BLaER1 (cell line): Measurements from ENCODE around the gene FBXO3.
"Not testable (repeated sequence)": the region's sequence is repeated elsewhere in the genome, so short reads cannot be mapped to it uniquely, and the experiment has no call there.

Experiments
- H3K27ac ChIP-seq: shearing (Covaris generic); formaldehyde crosslinking; 2 replicates; pipeline ENCODE4 v1.8.1; 2022
- H3K27me3 ChIP-seq: shearing (Covaris generic); formaldehyde crosslinking; 2 replicates; pipeline ENCODE4 v1.8.1; 2022
- H3K36me3 ChIP-seq: shearing (Covaris generic); formaldehyde crosslinking; 2 replicates; pipeline ENCODE4 v1.8.1; 2022
- H3K4me1 ChIP-seq: shearing (Covaris generic); formaldehyde crosslinking; 2 replicates; pipeline ENCODE4 v1.8.1; 2022
- H3K4me2 ChIP-seq: shearing (Covaris generic); formaldehyde crosslinking; 2 replicates; pipeline ENCODE4 v1.8.1; 2022
- H3K4me3 ChIP-seq: shearing (Covaris generic); formaldehyde crosslinking; 2 replicates; pipeline ENCODE4 v1.8.1; 2022
- H3K9ac ChIP-seq: shearing (Covaris generic); formaldehyde crosslinking; 2 replicates; pipeline ENCODE4 v1.8.1; 2022
- H3K9me3 ChIP-seq: shearing (Covaris generic); formaldehyde crosslinking; 2 replicates; pipeline ENCODE4 v1.8.1; 2022
- H4K20me1 ChIP-seq: shearing (Covaris generic); formaldehyde crosslinking; 2 replicates; pipeline ENCODE4 v1.8.1; 2022
- Cebpa-rat ChIP-seq: shearing (Covaris generic); IDR thresholded peaks from 2 replicates; pipeline ENCODE4 v1.8.1; 2022

The FBXO3 gene

DNA sequence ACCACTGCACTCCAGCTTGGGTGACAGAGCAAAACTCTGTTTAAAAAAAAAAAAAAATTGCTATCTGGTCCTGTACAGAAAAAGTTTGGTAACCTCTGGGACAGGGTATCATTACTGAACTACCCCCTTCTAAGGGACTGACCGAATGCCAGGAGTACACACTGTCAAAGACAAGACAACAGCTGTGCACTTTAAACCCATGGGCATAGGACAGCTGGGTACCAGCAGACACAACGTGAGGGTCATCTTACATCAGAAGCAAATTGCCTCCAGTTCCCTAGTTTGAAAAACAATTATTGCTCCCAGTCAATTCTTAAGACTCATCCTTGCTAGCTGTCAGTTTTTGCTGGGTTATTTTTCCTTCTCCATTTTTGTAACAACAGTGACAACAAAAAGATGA is 55.9 kb downstream of the FBXO3 start:
- H3K9ac ChIP-seq, result no peak overlapping the region
- H3K27me3 ChIP-seq, result no peaks in the 10 kb centered on the region
- peaks cover 9% of the 10 kb centered on the region for H3K4me1 ChIP-seq
- H3K4me3 ChIP-seq, result no peak overlapping the region
- no peak overlapping the region for H3K4me2 ChIP-seq
- H3K36me3 ChIP-seq, result peaks cover 89% of the 10 kb centered on the region
- no peaks in the 10 kb centered on the region for H3K9me3 ChIP-seq
- TF ChIP-seq Cebpa-rat, result no peak
- peaks cover 63% of the 10 kb centered on the region for H4K20me1 ChIP-seq
- H3K27ac ChIP-seq, result no peak overlapping the region

DNA sequence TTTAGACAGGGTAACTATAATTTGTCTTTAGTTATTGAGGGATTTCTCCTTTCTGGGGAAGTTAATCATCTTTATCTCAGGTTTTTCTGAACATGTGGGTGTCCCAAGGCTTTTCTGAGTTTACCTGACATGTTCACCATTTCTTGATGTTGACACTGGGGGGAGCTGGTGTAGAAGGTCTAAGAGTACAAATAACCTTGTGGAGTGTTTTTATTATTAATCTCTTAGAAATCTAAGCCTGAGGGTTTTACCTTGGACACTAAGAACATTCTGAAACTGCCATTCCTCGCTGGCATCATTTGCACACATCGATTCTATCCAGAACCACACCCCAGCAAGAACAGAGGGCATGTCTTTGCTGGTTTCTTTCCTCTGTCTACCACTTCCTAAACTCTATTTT is 58.1 kb downstream of the FBXO3 start:
- H3K4me2 ChIP-seq, result no peak overlapping the region
- peaks cover 88% of the 10 kb centered on the region for H3K36me3 ChIP-seq
- no peaks in the 10 kb centered on the region for H3K9me3 ChIP-seq
- H3K27ac ChIP-seq, result no peak overlapping the region
- no peaks in the 10 kb centered on the region for H3K27me3 ChIP-seq
- TF ChIP-seq Cebpa-rat, result no peak
- no peaks in the 10 kb centered on the region for H3K4me1 ChIP-seq
- H4K20me1 ChIP-seq, result peaks cover 49% of the 10 kb centered on the region
- no peak overlapping the region for H3K9ac ChIP-seq
- H3K4me3 ChIP-seq, result no peak overlapping the region

DNA sequence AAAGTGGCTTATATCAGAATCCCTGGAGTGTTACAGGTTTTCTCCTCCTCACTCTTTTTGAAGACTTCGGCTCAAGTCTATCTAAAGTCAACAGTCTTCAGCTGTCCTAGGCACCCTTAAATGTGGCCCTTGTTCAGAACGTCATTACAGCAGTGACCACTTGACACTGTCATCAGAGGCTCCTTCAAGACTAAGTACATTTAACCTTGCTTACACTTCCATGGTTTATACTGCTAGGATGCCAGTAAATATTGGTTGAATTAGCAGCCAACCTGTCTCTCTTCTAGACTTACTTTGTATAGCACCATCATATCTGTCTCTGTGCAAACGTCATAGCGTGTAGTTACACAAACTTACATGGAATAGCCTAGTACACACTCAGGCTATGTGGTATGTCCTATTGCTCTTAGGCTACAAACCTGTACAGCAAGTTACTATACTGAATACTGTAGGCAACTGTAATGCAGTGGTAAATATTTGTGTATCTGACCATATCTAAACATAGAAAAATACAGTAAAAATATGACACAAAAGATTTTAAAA is 60.4 kb downstream of the FBXO3 start:
- Histone ChIP-seq H4K20me1 (peaks cover 38% of the 10 kb centered on the region), H3K4me3 (no peak overlapping the region), H3K27me3 (no peaks in the 10 kb centered on the region), H3K36me3 (peaks cover 84% of the 10 kb centered on the region), H3K9me3 (no peaks in the 10 kb centered on the region), H3K9ac (no peak overlapping the region), H3K27ac (no peak overlapping the region), H3K4me1 (no peaks in the 10 kb centered on the region), H3K4me2 (no peak overlapping the region)
- no peak for TF ChIP-seq Cebpa-rat

DNA sequence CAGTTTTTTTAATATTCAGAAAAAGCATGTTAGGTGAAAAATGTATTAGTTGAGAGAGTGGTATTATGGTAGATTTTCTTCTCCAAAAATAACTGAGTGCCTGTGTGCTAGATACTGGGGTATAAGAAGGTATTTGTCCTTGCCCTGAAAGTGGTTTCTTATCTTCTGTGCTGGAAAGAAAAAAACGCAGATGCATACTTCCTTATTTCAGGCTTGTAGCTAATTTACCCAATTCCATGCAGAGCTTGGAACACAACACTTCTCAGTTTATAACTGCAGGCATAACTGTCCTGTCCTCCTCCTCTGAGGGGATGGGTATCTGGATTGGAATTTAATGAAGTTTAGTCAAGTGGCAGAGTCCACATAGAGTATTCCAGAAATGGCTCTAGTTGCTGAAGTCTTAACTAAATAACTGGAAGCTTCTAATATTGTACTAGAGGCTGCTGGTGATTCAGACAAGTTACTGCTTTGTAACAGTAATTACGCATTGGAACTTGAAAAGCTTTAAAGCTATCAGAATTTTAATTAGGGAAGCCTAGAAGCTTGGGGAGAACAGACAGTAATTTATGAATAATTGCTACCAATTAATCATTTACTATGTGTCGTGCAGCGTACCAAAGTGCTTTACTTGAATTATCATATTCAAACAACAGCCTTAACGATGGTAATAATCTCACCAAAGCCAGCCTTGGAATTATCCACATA is 61.0 kb downstream of the FBXO3 start:
- H3K9me3 ChIP-seq, result no peaks in the 10 kb centered on the region
- peaks cover 83% of the 10 kb centered on the region for H3K36me3 ChIP-seq
- H3K4me2 ChIP-seq, result no peak overlapping the region
- H3K27me3 ChIP-seq, result no peaks in the 10 kb centered on the region
- no peak overlapping the region for H3K4me3 ChIP-seq
- no peaks in the 10 kb centered on the region for H3K4me1 ChIP-seq
- H3K27ac ChIP-seq, result no peak overlapping the region
- H4K20me1 ChIP-seq, result peaks cover 33% of the 10 kb centered on the region
- no peak overlapping the region for H3K9ac ChIP-seq
- no peak for TF ChIP-seq Cebpa-rat

DNA sequence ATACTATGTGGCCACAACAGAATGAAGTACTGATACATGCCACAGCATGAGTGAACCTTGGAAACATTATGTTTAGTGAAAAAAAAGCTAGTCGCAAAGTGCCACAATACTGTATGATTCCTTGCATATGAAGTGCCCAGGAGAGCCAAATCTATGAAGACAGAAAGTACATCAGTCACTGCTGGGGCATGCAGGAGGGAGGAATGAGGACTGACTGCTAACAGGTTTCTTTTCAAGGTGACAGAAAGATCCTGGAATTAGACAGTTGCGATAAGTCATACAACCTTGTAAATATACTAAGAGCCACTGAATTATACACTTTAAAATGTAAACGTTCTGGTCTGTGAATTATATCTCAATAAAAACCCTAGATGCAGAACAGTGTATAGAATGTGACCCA is 61.9 kb downstream of the FBXO3 start:
- Histone ChIP-seq H3K4me1 (no peaks in the 10 kb centered on the region), H3K27me3 (no peaks in the 10 kb centered on the region), H3K36me3 (peaks cover 84% of the 10 kb centered on the region), H3K9ac (no peak overlapping the region), H3K27ac (no peak overlapping the region), H3K4me2 (no peak overlapping the region), H4K20me1 (peaks cover 24% of the 10 kb centered on the region), H3K4me3 (no peak overlapping the region), H3K9me3 (no peaks in the 10 kb centered on the region)
- no peak for TF ChIP-seq Cebpa-rat

DNA sequence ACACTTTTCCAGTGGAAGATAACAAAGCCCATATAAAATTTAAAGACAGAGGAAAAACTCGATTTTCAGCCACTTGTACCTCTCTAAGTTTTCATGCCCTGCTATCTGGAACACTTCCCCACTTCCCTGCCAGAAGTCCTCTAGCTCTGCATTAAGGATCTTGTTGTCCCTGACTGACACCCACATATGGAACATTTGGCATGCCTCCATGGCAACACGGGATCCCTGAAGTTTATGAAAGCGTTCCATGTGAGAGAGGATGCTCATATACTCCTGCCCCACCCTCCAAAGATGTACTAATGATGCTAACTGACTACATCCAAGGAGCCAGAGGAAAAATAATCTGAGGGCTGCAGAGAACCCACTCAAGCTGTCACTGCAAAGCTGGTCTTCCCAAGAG is 64.9 kb downstream of the FBXO3 start:
- Histone ChIP-seq H3K9ac (no peak overlapping the region), H3K27me3 (no peaks in the 10 kb centered on the region), H3K9me3 (no peaks in the 10 kb centered on the region), H3K36me3 (peaks cover 83% of the 10 kb centered on the region), H3K27ac (no peak overlapping the region), H3K4me3 (no peak overlapping the region), H3K4me2 (no peak overlapping the region), H4K20me1 (0 out of 2 replicates have a peak, but pooled peaks cover 13% of the 10 kb centered on the region), H3K4me1 (no peaks in the 10 kb centered on the region)
- TF ChIP-seq Cebpa-rat, result no peak

DNA sequence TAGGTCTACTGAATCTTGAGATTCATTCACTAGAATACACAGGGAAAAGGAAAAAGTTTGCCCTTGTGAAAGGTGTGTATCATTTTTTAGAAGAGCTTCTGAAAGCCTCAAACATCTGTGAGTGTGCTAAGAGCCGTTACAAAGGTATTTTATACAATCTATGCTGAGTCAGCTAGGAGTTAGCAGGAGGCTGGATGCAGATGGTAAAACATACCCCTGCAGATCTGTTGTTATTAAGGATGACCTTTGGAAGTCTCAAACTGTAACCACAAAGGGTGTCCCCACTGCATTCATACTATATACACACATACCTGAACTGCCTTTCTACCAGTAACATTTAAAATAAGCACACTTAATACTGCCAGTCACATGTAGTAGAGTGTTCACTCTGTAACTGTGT is 65.3 kb downstream of the FBXO3 start:
- Histone ChIP-seq H3K4me2 (no peak overlapping the region), H3K4me3 (no peak overlapping the region), H3K36me3 (peaks cover 84% of the 10 kb centered on the region), H3K27me3 (no peaks in the 10 kb centered on the region), H3K27ac (no peak overlapping the region), H3K9me3 (no peaks in the 10 kb centered on the region), H3K4me1 (no peaks in the 10 kb centered on the region), H4K20me1 (0 out of 2 replicates have a peak, but pooled peaks cover 9% of the 10 kb centered on the region), H3K9ac (no peak overlapping the region)
- TF ChIP-seq Cebpa-rat, result no peak

DNA sequence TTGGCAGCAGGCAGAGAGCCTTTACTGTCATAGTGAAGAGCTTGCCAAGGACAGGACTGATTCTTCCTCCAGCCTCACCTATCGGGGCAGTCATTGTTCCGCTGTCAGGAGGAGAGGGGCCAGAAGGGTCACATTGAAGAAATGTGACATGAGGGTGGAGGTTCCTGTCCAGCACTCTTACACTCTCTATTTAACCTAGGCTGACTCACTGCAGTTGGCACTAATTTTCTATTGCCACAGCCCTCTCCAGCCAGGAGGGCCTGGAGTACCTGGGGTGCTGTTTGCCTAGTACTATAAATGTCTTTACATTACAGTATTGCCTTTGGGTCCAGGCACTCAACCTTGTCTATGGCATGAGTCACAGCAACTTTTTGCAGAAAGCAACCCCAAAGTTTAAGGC is 66.5 kb downstream of the FBXO3 start:
- not testable (repeated sequence) for H3K4me2 ChIP-seq, H3K9me3 ChIP-seq, H3K27me3 ChIP-seq, H3K4me1 ChIP-seq, H3K4me3 ChIP-seq, H3K27ac ChIP-seq, H3K9ac ChIP-seq, H4K20me1 ChIP-seq
- peaks cover 73% of the 10 kb centered on the region for H3K36me3 ChIP-seq

DNA sequence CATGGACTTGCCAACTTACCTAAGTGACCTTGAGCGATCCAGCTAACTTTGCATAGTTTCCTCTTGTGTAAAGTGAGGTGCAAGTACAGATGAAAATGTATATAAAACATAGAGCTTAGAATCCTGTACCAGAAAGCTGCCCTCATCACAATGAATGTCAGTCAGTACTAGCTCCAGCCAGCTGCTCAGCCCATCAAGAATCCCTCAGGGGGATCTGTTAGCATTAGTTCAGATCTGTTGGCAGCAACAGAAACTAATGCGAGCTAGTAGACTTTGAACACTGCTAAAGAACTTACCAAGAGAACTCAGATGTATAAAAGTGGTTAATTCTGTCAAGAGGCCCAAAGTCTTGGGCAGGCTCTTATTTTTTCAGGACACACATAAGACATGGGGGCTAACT is 67.4 kb downstream of the FBXO3 start:
- peaks cover 67% of the 10 kb centered on the region for H3K36me3 ChIP-seq
- no peaks in the 10 kb centered on the region for H3K9me3 ChIP-seq

DNA sequence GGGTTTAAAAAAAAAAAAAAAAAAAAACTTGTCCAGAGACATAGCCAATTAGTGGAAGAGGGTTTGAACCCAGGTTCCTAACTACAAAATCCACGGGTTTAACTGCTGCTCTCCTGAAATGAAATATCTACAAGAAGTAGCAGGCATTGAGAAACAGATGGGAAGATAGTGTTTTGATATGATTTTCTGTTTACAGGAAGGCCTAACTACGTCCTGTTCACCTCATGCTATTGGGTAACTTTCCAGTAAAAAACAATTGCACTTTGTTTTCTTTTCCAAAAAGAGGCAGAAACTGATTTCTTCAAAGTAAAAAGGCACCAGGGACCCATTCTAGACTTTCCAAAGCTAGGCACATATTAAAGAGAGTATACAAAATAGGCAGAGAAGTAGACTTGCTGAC is 67.8 kb downstream of the FBXO3 start:
- H3K36me3 ChIP-seq, result peaks cover 65% of the 10 kb centered on the region
- H4K20me1 ChIP-seq, result no peaks in the 10 kb centered on the region
- H3K27me3 ChIP-seq, result no peaks in the 10 kb centered on the region
- no peak for TF ChIP-seq Cebpa-rat
- no peak overlapping the region for H3K4me2 ChIP-seq
- H3K27ac ChIP-seq, result no peak overlapping the region
- no peak overlapping the region for H3K9ac ChIP-seq
- H3K4me1 ChIP-seq, result peaks cover 9% of the 10 kb centered on the region
- no peaks in the 10 kb centered on the region for H3K9me3 ChIP-seq
- H3K4me3 ChIP-seq, result no peak overlapping the region

More for the DNA sequence above, 67.4 kb downstream of the FBXO3 start:
- no peak overlapping the region for H3K4me3 ChIP-seq
- H3K27ac ChIP-seq, result no peak overlapping the region
- H3K4me1 ChIP-seq, result peaks cover 4% of the 10 kb centered on the region
- H3K4me2 ChIP-seq, result no peak overlapping the region
- no peak overlapping the region for H3K9ac ChIP-seq
- H4K20me1 ChIP-seq, result no peaks in the 10 kb centered on the region
- TF ChIP-seq Cebpa-rat, result no peak
- H3K27me3 ChIP-seq, result no peaks in the 10 kb centered on the region
